MM.1S (cell line): Measurements from ENCODE around the gene DGLUCY.

ENCODE experiments used
- DNase-seq: peaks from one replicate; pipeline ENCODE4 v3.0.0-alpha.2; 2015
- H2AFZ ChIP-seq: fragments of 300-600 bp; sonication (generic); 2 replicates; pipeline ENCODE4 v1.6.0; 2016; ENCODE audit warnings: antibody characterized with exemption, low read length
- H3F3A ChIP-seq: fragments of 300-600 bp; sonication (generic); 2 replicates; pipeline ENCODE4 v1.6.1; 2016; ENCODE audit warnings: mild to moderate bottlenecking, antibody characterized with exemption, low read length, moderate library complexity, mixed read lengths; ENCODE audit not compliant: insufficient read depth
- H3K27ac ChIP-seq: fragments of 300-600 bp; sonication (generic); 2 replicates; pipeline ENCODE4 v1.5.1; 2016; ENCODE audit warnings: mild to moderate bottlenecking, low read length
- H3K27me3 ChIP-seq: fragments of 300-600 bp; sonication (generic); replicated peaks from 2 replicates; pipeline ENCODE4 v1.6.0; 2016; ENCODE audit warnings: low read length; ENCODE audit not compliant: insufficient read depth
- H3K36me3 ChIP-seq: fragments of 300-600 bp; sonication (generic); replicated peaks from 2 replicates; pipeline ENCODE4 v1.6.1; 2016; ENCODE audit warnings: mild to moderate bottlenecking, low read length, mixed read lengths; ENCODE audit not compliant: insufficient read depth
- H3K4me1 ChIP-seq: fragments of 300-600 bp; sonication (generic); 2 replicates; pipeline ENCODE4 v1.6.1; 2016; ENCODE audit warnings: low read length, mixed read lengths
- H3K4me2 ChIP-seq: fragments of 300-600 bp; sonication (generic); 2 replicates; pipeline ENCODE4 v1.6.0; 2016; ENCODE audit warnings: low read depth, low read length
- H3K4me3 ChIP-seq: fragments of 300-600 bp; sonication (generic); 2 replicates; pipeline ENCODE4 v1.5.1; 2016; ENCODE audit warnings: low read length, mixed read lengths
- H3K79me2 ChIP-seq: fragments of 300-600 bp; sonication (generic); 2 replicates; pipeline ENCODE4 v1.6.1; 2016; ENCODE audit warnings: mixed run types, low read length, mixed read lengths
- H3K9ac ChIP-seq: fragments of 300-600 bp; sonication (generic); 2 replicates; pipeline ENCODE4 v1.6.1; 2016; ENCODE audit warnings: low read length, mixed read lengths
- H3K9me2 ChIP-seq: fragments of 300-600 bp; sonication (generic); replicated peaks from 2 replicates; pipeline ENCODE4 v1.6.1; 2016; ENCODE audit warnings: mild to moderate bottlenecking, low read length, mixed read lengths; ENCODE audit not compliant: insufficient read depth
- H3K9me3 ChIP-seq: fragments of 300-600 bp; sonication (generic); replicated peaks from 2 replicates; pipeline ENCODE4 v1.6.1; 2016; ENCODE audit warnings: mild to moderate bottlenecking, low read length, mixed read lengths; ENCODE audit not compliant: insufficient read depth
- H4K20me1 ChIP-seq: fragments of 300-600 bp; sonication (generic); 2 replicates; pipeline ENCODE4 v1.6.1; 2016; ENCODE audit warnings: mild to moderate bottlenecking, low read length, moderate library complexity, mixed read lengths; ENCODE audit not compliant: insufficient read depth
- EZH2 ChIP-seq: fragments of 300-600 bp; sonication (generic); optimal IDR thresholded peaks from 2 replicates; pipeline ENCODE3; 2017; ENCODE audit warnings: low read depth, mild to moderate bottlenecking, antibody characterized with exemption, low read length, mixed read lengths
- EZH2phosphoT487 ChIP-seq: fragments of 300-600 bp; sonication (generic); IDR thresholded peaks from 2 replicates; pipeline ENCODE4 v1.6.1; 2018; ENCODE audit warnings: antibody characterized with exemption, low read length
- TF ChIP-seq, protein P1 (sequence below): fragments of 300-600 bp; sonication (generic); IDR thresholded peaks from 2 replicates; pipeline ENCODE4 v1.5.1; 2016; ENCODE audit warnings: antibody characterized with exemption, low read length, mixed read lengths

DGLUCY gene

GRCh38 chr14:91215381-91215780 is 101.5 kb downstream of the DGLUCY start:
- no peak overlapping the region for H3K9ac ChIP-seq
- H3K79me2 ChIP-seq = no peaks in the 10 kb centered on the region
- no peak for TF ChIP-seq EZH2phosphoT487
- TF ChIP-seq, protein P1, sequence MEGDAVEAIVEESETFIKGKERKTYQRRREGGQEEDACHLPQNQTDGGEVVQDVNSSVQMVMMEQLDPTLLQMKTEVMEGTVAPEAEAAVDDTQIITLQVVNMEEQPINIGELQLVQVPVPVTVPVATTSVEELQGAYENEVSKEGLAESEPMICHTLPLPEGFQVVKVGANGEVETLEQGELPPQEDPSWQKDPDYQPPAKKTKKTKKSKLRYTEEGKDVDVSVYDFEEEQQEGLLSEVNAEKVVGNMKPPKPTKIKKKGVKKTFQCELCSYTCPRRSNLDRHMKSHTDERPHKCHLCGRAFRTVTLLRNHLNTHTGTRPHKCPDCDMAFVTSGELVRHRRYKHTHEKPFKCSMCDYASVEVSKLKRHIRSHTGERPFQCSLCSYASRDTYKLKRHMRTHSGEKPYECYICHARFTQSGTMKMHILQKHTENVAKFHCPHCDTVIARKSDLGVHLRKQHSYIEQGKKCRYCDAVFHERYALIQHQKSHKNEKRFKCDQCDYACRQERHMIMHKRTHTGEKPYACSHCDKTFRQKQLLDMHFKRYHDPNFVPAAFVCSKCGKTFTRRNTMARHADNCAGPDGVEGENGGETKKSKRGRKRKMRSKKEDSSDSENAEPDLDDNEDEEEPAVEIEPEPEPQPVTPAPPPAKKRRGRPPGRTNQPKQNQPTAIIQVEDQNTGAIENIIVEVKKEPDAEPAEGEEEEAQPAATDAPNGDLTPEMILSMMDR = no peak
- TF ChIP-seq EZH2 = no peak
- H3K27me3 ChIP-seq = no peaks in the 10 kb centered on the region
- no peaks in the 10 kb centered on the region for H3K9me2 ChIP-seq
- H3K4me3 ChIP-seq = no peak overlapping the region
- no peaks in the 10 kb centered on the region for H3K36me3 ChIP-seq
- no peak for DNase-seq
- H3K4me2 ChIP-seq = no peak overlapping the region
- H3F3A ChIP-seq = no peaks in the 10 kb centered on the region
- no peaks in the 10 kb centered on the region for H3K9me3 ChIP-seq
- no peak overlapping the region for H2AFZ ChIP-seq
- H3K27ac ChIP-seq = no peak overlapping the region
- H3K4me1 ChIP-seq = no peaks in the 10 kb centered on the region
- H4K20me1 ChIP-seq = no peaks in the 10 kb centered on the region

DNA sequence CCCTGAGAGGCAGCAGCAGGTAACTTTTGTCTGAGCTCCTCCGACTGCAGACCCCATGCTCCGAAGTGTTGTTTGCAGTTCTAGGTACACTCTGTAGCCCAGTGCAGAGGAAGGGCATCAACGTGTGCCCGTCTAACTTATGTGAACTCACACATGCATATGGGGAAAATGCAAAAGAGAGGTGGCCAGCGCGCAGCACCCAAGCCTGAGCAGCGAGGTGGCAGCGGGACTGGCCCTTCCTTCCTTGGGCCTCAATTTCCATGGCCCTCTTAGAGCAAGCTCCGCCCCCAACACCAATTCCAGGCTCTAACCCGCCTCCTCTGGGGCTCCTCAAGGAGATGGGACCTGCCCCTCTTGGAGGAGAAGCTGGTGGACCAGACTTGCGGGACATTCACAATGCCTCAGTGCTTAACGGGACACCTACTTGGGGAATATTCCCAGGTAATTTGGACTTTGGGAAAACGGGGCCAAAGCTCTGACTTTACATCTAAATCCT is 102.9 kb downstream of the DGLUCY start:
- Histone ChIP-seq H3K36me3 (no peaks in the 10 kb centered on the region), H2AFZ (no peak overlapping the region), H3K4me3 (no peak overlapping the region), H4K20me1 (no peaks in the 10 kb centered on the region), H3K9ac (no peak overlapping the region), H3K9me2 (no peaks in the 10 kb centered on the region), H3K4me1 (no peaks in the 10 kb centered on the region), H3K4me2 (no peak overlapping the region), H3K27ac (no peak overlapping the region), H3F3A (no peaks in the 10 kb centered on the region), H3K79me2 (no peaks in the 10 kb centered on the region), H3K27me3 (no peaks in the 10 kb centered on the region), H3K9me3 (no peaks in the 10 kb centered on the region)
- DNase-seq = no peak
- TF ChIP-seq EZH2phosphoT487 = no peak
- TF ChIP-seq, protein P1 = no peak
- no peak for TF ChIP-seq EZH2

DNA sequence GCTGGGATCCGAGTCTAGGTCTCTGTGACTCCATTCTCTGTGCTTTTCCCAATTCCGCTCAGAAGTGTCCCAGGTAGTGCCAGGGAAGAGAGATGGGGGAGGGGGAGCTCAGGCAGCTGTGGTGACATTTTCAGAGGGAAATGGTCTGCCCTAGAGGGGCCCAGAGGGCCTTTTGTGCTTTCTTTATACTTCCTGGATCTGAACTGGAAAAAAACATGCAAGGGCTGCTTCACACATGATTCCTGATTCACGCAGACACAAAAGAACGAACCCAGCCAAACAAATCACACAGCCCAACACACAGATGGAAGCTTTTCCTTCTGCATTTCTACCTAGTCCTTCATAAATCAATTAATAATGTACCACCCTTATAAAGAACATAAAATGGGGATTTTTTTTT is 104.1 kb downstream of the DGLUCY start:
- Histone ChIP-seq H3K4me2 (no peak overlapping the region), H3K4me1 (no peaks in the 10 kb centered on the region), H2AFZ (no peak overlapping the region), H3K27ac (no peak overlapping the region), H3K9ac (no peak overlapping the region), H3K36me3 (no peaks in the 10 kb centered on the region), H3K27me3 (no peaks in the 10 kb centered on the region), H3K79me2 (no peaks in the 10 kb centered on the region), H3K9me3 (no peaks in the 10 kb centered on the region), H3F3A (no peaks in the 10 kb centered on the region), H3K4me3 (no peak overlapping the region), H3K9me2 (no peaks in the 10 kb centered on the region), H4K20me1 (no peaks in the 10 kb centered on the region)
- DNase-seq = no peak
- TF ChIP-seq EZH2 (no peak), EZH2phosphoT487 (no peak)
- TF ChIP-seq, protein P1 = no peak
